GM12878 (cell line): Measurements from ENCODE around the gene ETNK1. TPM values are rescaled to one million over a fixed set of nuclear protein-coding genes. Genes with fewer than 3 reads are reported as not detected.

Source experiments
- ATAC-seq: fragments of 200-7000 bp; cut with Tn5 transposase; 3 replicates; pipeline ENCODE4 v1.9.1; 2020; ENCODE audit warnings: mild to moderate bottlenecking, moderate library complexity
- BruUV-seq: library from RNA; stranded (reverse); fragments of 400-500 nt; replicated peaks from 2 replicates; lab custom pipeline; 2021; lab: Mats Ljungman, UMichigan
- CTCF ChIA-PET: fragments of 300-600 bp; sonication (Branson Sonifier 250); formaldehyde crosslinking; extraction: SDS; loops from one replicate; lab custom pipeline; 2021; ENCODE audit warnings: inconsistent platforms; lab: Yijun Ruan, JAX
- POLR2A ChIA-PET: fragments of 350-600 bp; formaldehyde crosslinking; extraction: SDS; loops from one replicate; lab custom pipeline; 2021; ENCODE audit warnings: inconsistent platforms; lab: Charles Lee
- RAD21 ChIA-PET: fragments of 300-600 bp; sonication (Branson Sonifier 250); formaldehyde crosslinking; loops from one replicate; lab custom pipeline; 2023; ENCODE audit warnings: antibody characterized with exemption; ENCODE audit not compliant: unreplicated experiment; lab: Charles Lee
- SMC1A ChIA-PET: fragments of 300-600 bp; sonication (Branson Sonifier 250); formaldehyde crosslinking; loops from one replicate; lab custom pipeline; 2023; ENCODE audit not compliant: unreplicated experiment, uncharacterized antibody; lab: Charles Lee
- DNase-seq: peaks from one replicate; pipeline ENCODE4 v3.0.0-alpha.2; 2011; ENCODE audit warnings: low read depth, low spot score
- FAIRE-seq: peaks from 3 replicates; lab custom pipeline; 2011; peaks lifted over from hg19 to GRCh38; lab: Jason Lieb, UNC
- H2AFZ ChIP-seq: 2 replicates; pipeline ENCODE4 v1.6.0; 2011; ENCODE audit warnings: low read depth, low read length, control low read depth; ENCODE audit not compliant: control insufficient read depth
- H3K27ac ChIP-seq: 2 replicates; pipeline ENCODE4 v1.5.1; 2011; ENCODE audit warnings: control low read depth; ENCODE audit not compliant: control insufficient read depth, insufficient read depth
- H3K27me3 ChIP-seq, 2 experiments: replicated peaks in 1 of 2; 2 replicates each; pipeline versions ENCODE4 v1.6.0 to v1.6.1; 2011; ENCODE audit warnings: low read length in 1 of 2; ENCODE audit not compliant: control insufficient read depth in 2 of 2, insufficient read depth in 2 of 2
- H3K36me3 ChIP-seq, 2 experiments: 2 replicates each; pipeline ENCODE4 v1.5.1; 2011; ENCODE audit warnings: low read length in 1 of 2; ENCODE audit not compliant: control insufficient read depth in 2 of 2, insufficient read depth in 2 of 2
- H3K4me1 ChIP-seq: 2 replicates; pipeline ENCODE4 v1.6.1; 2011; ENCODE audit warnings: mild to moderate bottlenecking, low read length, moderate library complexity, mixed read lengths; ENCODE audit not compliant: control insufficient read depth, insufficient read depth
- H3K4me2 ChIP-seq: 2 replicates; pipeline ENCODE4 v1.6.0; 2011; ENCODE audit warnings: control low read depth; ENCODE audit not compliant: control insufficient read depth, insufficient read depth
- H3K4me3 ChIP-seq: fragments of 200-600 bp; sonication (generic); 2 replicates; pipeline ENCODE4 v1.5.1; 2016
- H3K79me2 ChIP-seq: 2 replicates; pipeline ENCODE4 v1.6.0; 2011; ENCODE audit warnings: low read length; ENCODE audit not compliant: control insufficient read depth, insufficient read depth
- H3K9ac ChIP-seq: 2 replicates; pipeline ENCODE4 v1.8.0; 2011; ENCODE audit warnings: low read length, control low read depth, mixed read lengths; ENCODE audit not compliant: control insufficient read depth, insufficient read depth
- H3K9me3 ChIP-seq: replicated peaks from 3 replicates; pipeline ENCODE4 v1.5.1; 2011; ENCODE audit warnings: mild to moderate bottlenecking, low read length; ENCODE audit not compliant: control insufficient read depth, insufficient read depth
- H4K20me1 ChIP-seq: 2 replicates; pipeline ENCODE4 v1.6.0; 2011; ENCODE audit not compliant: control insufficient read depth, insufficient read depth
- MLLT1 ChIP-seq: fragments of 450-650 bp; IDR thresholded peaks from 2 replicates; pipeline ENCODE4 v1.6.1; 2016; ENCODE audit warnings: mild to moderate bottlenecking
- SMARCA5 ChIP-seq: fragments of 450-650 bp; IDR thresholded peaks from 2 replicates; pipeline ENCODE4 v1.6.1; 2017; ENCODE audit warnings: mild to moderate bottlenecking
- SUPT20H ChIP-seq: IDR thresholded peaks from 2 replicates; pipeline ENCODE4 v1.6.1; 2011; ENCODE audit warnings: low read depth, mild to moderate bottlenecking, low read length, moderate library complexity, borderline replicate concordance; ENCODE audit not compliant: control insufficient read depth
- WGBS: methylation state at CpG from one replicate; pipeline ENCODE4 v1.1.6; 2016; ENCODE audit warnings: low lambda C conversion rate; ENCODE audit not compliant: insufficient replicate concordance, insufficient coverage; ENCODE audit errors: missing lambda C conversion rate; 5-methylcytosine and 5-hydroxymethylcytosine counted together
- in situ Hi-C: fragments of 300-500 bp; cut with MboI; formaldehyde crosslinking; loops from 9 replicates; pipeline ENCODE4 v1.14.3; 2018; ENCODE audit warnings: mixed read lengths
- intact Hi-C: fragments of 100-400 bp; cut with micrococcal nuclease; formaldehyde crosslinking; loops from one replicate; pipeline ENCODE4 v1.14.2; 2022; ENCODE audit not compliant: unreplicated experiment
- polyA plus RNA-seq, 11 experiments: library from polyadenylated mRNA; depleted of rRNA in 4 of 11; unstranded in 6 of 11; stranded (reverse) in 5 of 11; fragments of >200 nt; fragmentation: Nextera tagmentation in 4 of 11; fragmentation: Illumina TruSeq in 1 of 11; extraction: Ambion mirVana in 4 of 11; extraction: Trizol in 1 of 11; gene quantifications; 1 replicate in 1 of 11; 2 replicates in 10 of 11; pipeline versions ENCODE4 v1.2.1 to v1.2.3, GENCODE V29; 2011 to 2016; ENCODE audit warnings: inconsistent platforms in 2 of 11, missing spikeins in 2 of 11, low read depth in 1 of 11
- total RNA-seq, 4 experiments: library from RNA; depleted of rRNA in 3 of 4; stranded (reverse); fragments of >200 nt in 3 of 4; fragmentation: Illumina TruSeq in 1 of 4; extraction: Trizol in 1 of 4; gene quantifications; 2 replicates each; pipeline versions ENCODE4 v1.2.1 to v1.2.3, GENCODE V29; 2013 to 2021
- TF ChIP-seq, protein P1 (sequence below): fragments of 150-350 bp; IDR thresholded peaks from 2 replicates; pipeline ENCODE4 v1.6.1; 2016; ENCODE audit warnings: low read depth, low read length
- TF ChIP-seq, protein P2 (sequence below): fragments of 450-650 bp; IDR thresholded peaks from 2 replicates; pipeline ENCODE4 v1.6.1; 2014; ENCODE audit warnings: mild to moderate bottlenecking

The ETNK1 gene
- total and polyA plus RNA-seq, 10 of the 15 experiments (the other 5 are each of a cell fraction or from before 2014, with no cell fraction given): 12.3 to 69.4 (median 34.2) TPM

DNA sequence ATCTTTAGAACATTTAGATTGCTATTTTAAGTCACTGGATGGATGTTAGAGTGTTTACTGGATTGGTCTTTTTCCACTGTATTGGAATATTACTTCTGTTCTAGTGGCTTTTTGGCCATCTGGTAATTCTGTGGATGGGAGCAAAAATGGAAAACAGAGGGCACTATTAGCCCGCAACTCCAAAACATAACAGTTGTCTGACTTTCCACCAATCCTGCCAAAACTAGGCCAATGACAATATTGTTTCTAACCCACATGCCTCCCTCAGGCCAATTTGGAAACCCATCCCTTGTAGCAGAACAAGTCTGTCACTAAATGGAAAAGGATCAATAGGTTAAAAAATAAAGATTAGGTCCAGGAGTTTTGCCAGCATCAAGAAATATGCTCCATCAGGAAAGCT lies 97.8 kb downstream of the ETNK1 start:
- FAIRE-seq: no peak
- Histone ChIP-seq H3K79me2 (no peaks in the 10 kb centered on the region), H3K27me3 (no peaks in the 10 kb centered on the region; a peak in 1 of 4 replicates), H3K4me2 (no peak overlapping the region), H3K4me1 (no peaks in the 10 kb centered on the region; the same call in 1 of the 2 replicates), H3K9ac (no peak overlapping the region), H3K27ac (no peak overlapping the region), H4K20me1 (no peaks in the 10 kb centered on the region), H3K9me3 (no peaks in the 10 kb centered on the region), H3K36me3 (no peaks in the 10 kb centered on the region)
- WGBS: 89% methylated on average over 1 of the region's 1 CpG
- BruUV-seq: no TSS peak
- intact Hi-C loops: no loop called here
- RAD21 ChIA-PET: no interaction called here
- POLR2A ChIA-PET: no interaction called here
- no peak for ATAC-seq
- TF ChIP-seq SUPT20H (no peak), SMARCA5 (no peak), MLLT1 (no peak)
- TF ChIP-seq, protein P1, sequence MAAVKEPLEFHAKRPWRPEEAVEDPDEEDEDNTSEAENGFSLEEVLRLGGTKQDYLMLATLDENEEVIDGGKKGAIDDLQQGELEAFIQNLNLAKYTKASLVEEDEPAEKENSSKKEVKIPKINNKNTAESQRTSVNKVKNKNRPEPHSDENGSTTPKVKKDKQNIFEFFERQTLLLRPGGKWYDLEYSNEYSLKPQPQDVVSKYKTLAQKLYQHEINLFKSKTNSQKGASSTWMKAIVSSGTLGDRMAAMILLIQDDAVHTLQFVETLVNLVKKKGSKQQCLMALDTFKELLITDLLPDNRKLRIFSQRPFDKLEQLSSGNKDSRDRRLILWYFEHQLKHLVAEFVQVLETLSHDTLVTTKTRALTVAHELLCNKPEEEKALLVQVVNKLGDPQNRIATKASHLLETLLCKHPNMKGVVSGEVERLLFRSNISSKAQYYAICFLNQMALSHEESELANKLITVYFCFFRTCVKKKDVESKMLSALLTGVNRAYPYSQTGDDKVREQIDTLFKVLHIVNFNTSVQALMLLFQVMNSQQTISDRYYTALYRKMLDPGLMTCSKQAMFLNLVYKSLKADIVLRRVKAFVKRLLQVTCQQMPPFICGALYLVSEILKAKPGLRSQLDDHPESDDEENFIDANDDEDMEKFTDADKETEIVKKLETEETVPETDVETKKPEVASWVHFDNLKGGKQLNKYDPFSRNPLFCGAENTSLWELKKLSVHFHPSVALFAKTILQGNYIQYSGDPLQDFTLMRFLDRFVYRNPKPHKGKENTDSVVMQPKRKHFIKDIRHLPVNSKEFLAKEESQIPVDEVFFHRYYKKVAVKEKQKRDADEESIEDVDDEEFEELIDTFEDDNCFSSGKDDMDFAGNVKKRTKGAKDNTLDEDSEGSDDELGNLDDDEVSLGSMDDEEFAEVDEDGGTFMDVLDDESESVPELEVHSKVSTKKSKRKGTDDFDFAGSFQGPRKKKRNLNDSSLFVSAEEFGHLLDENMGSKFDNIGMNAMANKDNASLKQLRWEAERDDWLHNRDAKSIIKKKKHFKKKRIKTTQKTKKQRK: no peak
- TF ChIP-seq, protein P2, sequence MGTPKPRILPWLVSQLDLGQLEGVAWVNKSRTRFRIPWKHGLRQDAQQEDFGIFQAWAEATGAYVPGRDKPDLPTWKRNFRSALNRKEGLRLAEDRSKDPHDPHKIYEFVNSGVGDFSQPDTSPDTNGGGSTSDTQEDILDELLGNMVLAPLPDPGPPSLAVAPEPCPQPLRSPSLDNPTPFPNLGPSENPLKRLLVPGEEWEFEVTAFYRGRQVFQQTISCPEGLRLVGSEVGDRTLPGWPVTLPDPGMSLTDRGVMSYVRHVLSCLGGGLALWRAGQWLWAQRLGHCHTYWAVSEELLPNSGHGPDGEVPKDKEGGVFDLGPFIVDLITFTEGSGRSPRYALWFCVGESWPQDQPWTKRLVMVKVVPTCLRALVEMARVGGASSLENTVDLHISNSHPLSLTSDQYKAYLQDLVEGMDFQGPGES: no peak
- TF ChIP-seq, all 136 proteins: peak for 0
- DNase-seq: no peak
- Histone ChIP-seq H2AFZ (no peak overlapping the region), H3K4me3 (no peak overlapping the region)
- in situ Hi-C loops: no loop called here
- SMC1A ChIA-PET: no interaction called here
- CTCF ChIA-PET: no interaction called here
